Measurements from ENCODE around the gene LCN15.
"Not testable (repeated sequence)": the region's sequence is repeated elsewhere in the genome, so short reads cannot be mapped to it uniquely, and the experiment has no call there.

LCN15 gene

GRCh38 chr9:136719195-136719880 lies 45.0 kb downstream of the LCN15 start:
- no peak for DNase-seq

DNA sequence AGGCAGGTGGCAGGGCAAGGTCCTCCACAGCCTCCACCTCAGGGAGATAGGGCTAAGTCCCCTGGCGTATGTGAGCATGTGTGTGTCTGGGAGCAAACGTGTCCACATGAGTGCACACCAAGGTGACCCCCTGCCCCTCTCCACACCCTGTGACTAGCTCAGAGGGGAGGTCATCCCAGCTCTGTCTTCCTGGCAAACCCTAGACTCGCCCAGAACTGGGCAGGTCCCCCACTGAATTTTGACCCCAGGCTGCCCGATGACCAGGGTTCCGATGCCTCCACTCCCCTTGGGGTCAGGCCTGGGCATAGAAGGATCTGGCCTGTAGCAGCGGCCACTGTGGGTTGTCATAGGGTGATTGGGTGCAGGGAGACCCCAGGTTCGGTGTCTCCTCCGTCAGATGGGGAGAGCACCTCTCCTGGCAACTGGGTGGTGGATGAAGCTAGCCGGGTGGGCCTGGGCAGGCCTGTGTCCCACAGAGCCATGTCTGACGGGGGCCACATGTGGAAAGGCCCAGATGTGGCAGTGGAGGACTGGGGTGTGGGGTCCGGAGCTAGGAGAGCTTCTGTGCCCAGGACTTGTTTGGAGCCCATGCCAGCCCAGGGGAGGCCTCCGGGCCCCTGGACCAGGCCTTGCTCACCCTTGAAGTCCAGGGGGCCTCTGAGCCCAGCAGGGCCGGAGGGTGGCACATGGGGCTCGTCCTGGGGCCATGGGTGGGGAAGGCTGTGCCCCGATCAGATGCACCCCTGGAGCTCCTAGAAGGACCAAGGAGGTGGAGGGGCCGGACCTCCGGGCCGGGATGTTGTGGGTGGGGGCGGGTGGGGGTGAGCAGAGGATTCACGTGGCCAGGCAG lies 45.7 kb downstream of the LCN15 start:
- no peak for DNase-seq

- no peak for DNase-seq
These were observed 46.9 kb downstream of the LCN15 start for GRCh38 chr9:136717399-136717798.

GRCh38 chr9:136714893-136715274 lies 49.4 kb downstream of the LCN15 start:
- DNase-seq: no peak

DNA sequence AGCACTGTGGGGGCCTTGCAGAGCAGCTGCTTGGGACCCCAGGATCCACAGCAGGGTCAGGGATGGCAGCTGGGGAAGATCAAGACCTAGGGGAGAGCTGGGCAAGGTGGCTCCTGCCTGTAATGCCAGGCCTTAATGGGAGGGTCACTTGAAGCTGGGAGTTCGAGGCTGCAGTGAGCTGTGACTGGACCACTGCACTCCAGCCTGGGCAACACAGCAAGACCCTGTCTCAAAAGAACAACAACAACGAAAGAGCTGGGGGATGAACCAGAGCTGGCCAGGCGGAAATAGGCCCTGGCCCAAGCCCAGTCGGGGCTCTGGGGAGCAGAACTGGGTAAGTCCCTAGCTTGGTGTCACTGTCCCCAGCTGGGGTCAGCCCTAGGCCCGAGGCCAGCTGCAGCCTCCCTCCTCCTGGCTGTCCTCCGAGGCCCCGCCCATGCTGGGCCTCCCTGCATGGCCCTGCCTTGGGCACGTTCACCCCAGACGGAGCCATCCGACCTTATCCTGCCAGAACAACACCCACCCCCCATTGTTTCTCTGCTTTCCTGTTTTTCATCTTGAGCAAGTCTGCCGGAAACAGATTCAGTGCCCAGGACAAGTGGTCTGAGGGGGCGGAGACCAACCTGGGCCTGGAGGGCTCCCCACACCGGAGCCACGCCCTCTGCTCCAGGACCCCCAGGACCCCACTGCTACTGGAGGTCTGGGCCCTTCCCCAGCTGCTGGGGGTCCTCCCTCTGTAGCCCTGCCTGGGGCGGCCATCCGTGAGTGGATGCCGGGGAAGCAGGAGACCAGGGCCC lies 50.0 kb downstream of the LCN15 start:
- no peak for DNase-seq

DNA sequence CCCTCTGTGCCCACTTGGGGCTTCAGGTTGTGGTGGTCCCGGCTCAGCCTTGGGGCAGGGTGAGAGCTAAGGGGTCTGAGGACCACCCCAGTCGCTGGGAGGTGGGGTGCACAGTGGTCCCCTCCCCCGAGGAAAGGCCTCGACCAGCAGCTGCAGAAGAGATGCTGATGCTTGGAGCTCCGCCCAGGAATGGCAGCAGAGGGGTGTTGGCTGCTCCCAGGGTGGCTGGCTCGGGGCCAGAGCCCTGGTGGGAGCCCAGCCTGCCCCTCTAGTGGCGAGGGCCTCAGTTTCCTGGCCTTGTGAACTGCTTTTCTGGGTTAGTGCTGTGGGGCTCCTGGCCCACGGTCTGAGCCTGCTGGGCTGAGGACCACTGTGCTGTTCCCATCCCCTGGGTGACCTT lies 50.8 kb downstream of the LCN15 start:
- DNase-seq: no peak

DNA sequence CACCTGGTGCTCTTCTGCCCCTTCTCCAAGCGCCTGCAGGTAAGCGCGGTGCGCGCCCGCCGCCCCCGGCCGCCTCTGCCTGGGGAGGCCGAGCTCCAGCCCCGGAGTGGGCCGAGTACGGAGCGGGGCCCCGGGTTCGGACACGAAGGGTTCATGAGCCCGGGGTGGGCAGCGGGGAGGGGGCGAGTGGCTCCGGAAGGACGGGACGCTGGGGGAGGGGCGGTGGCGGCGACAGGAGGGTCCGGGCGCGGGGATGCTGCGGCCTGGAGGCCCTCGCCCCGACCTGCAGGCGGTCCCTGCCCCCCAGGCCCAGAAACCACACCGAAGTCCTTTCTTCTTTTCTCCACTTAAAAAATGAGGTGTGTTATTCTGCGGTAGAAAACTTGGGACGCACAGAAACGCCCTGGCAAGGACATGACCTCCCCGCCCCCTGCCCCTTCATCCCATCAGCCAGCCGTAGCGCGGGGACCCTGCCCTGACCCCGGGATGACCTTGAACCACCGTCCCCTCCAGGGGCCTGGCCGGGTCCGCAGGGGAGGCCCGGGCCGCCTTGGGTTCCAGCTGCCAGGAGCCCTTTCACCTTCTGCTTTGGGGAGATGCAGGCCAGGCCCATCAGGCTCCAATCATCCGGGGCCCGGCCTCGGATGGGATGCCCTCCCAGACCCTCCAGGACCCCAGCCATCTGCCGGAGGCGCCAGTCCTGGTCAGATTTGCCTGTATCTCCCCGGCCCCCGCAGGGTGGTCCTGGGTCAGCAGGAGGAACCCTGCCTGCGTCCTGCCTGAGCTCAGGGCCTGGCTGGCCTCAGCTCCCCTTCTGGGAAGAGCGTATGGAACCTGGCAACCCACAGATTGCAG lies 51.4 kb downstream of the LCN15 start:
- no peak for DNase-seq

GRCh38 chr9:136711751-136712689 lies 52.3 kb downstream of the LCN15 start, which contains the start of gene DIPK1B:
TSS of gene DIPK1B (plus strand) at chr9:136712572. CDS start at chr9:136712666, 94 bp downstream.
- DNase-seq: no peak

GRCh38 chr9:136711219-136711648 lies 53.1 kb downstream of the LCN15 start:
- not testable (repeated sequence) for DNase-seq

- no peak for DNase-seq
These were observed 53.8 kb downstream of the LCN15 start for GRCh38 chr9:136710543-136710942.
